ENCODE measurements around the gene LTO1.
A peak's percentile ranks its signal among the peaks of the same experiment; 100 is the strongest.

Gene LTO1

GRCh38 chr11:69674886-69675714 is at the start of gene LTO1:
LTO1 (minus strand) TSS chr11:69675353; CDS start chr11:69675239, 114 bp downstream.
- H3K27ac ChIP-seq (ENCODE audit: low read depth, low read length): peak within 1 kb of the TSS; percentile 82; the same call in 1 of the 2 replicates
- no peaks in the 10 kb centered on the region for H3K27me3 ChIP-seq (ENCODE audit: control insufficient read depth, insufficient read depth, low read length)
- no peaks in the 10 kb centered on the region for H3K9me3 ChIP-seq (ENCODE audit: control insufficient read depth, insufficient read depth, low read depth, low read length)
- H3K9ac ChIP-seq (ENCODE audit: low read length): peak within 1 kb of the TSS; percentile 91
- peaks cover 23% of the 10 kb centered on the region for H3K36me3 ChIP-seq (ENCODE audit: control insufficient read depth, insufficient read depth, low read length)
- H3K4me3 ChIP-seq (ENCODE audit: low read depth, low read length): peak within 1 kb of the TSS; percentile 97
- peaks cover 8% of the 10 kb centered on the region for H3K4me1 ChIP-seq (ENCODE audit: control insufficient read depth, insufficient read depth, low read length)

GRCh38 chr11:69721745-69722144 is 46.6 kb upstream of the LTO1 start:
- H3K9me3 ChIP-seq (ENCODE audit: control insufficient read depth, insufficient read depth, low read depth, low read length): no peaks in the 10 kb centered on the region
- no peaks in the 10 kb centered on the region for H3K36me3 ChIP-seq (ENCODE audit: control insufficient read depth, insufficient read depth, low read length)
- no peak overlapping the region for H3K4me3 ChIP-seq (ENCODE audit: low read depth, low read length)
- H3K4me1 ChIP-seq (ENCODE audit: control insufficient read depth, insufficient read depth, low read length): peaks cover 17% of the 10 kb centered on the region; the same call in 1 of the 2 replicates
- peaks cover 38% of the 10 kb centered on the region for H3K27me3 ChIP-seq (ENCODE audit: control insufficient read depth, insufficient read depth, low read length)
- no peak overlapping the region for H3K9ac ChIP-seq (ENCODE audit: low read length)
- H3K27ac ChIP-seq (ENCODE audit: low read depth, low read length): no peak overlapping the region

- no peak overlapping the region for H3K27ac ChIP-seq (ENCODE audit: low read depth, low read length)
- H3K27me3 ChIP-seq (ENCODE audit: control insufficient read depth, insufficient read depth, low read length): peaks cover 38% of the 10 kb centered on the region
- H3K4me3 ChIP-seq (ENCODE audit: low read depth, low read length): no peak overlapping the region
- peaks cover 13% of the 10 kb centered on the region; the same call in 1 of the 2 replicates for H3K4me1 ChIP-seq (ENCODE audit: control insufficient read depth, insufficient read depth, low read length)
- no peak overlapping the region for H3K9ac ChIP-seq (ENCODE audit: low read length)
- no peaks in the 10 kb centered on the region for H3K36me3 ChIP-seq (ENCODE audit: control insufficient read depth, insufficient read depth, low read length)
- H3K9me3 ChIP-seq (ENCODE audit: control insufficient read depth, insufficient read depth, low read depth, low read length): no peaks in the 10 kb centered on the region
Observed at GRCh38 chr11:69721106-69721505, 46.0 kb upstream of the LTO1 start.

- H3K27ac ChIP-seq (ENCODE audit: low read depth, low read length): no peak overlapping the region
- H3K27me3 ChIP-seq (ENCODE audit: control insufficient read depth, insufficient read depth, low read length): peaks cover 38% of the 10 kb centered on the region
- no peaks in the 10 kb centered on the region for H3K9me3 ChIP-seq (ENCODE audit: control insufficient read depth, insufficient read depth, low read depth, low read length)
- H3K36me3 ChIP-seq (ENCODE audit: control insufficient read depth, insufficient read depth, low read length): no peaks in the 10 kb centered on the region
- H3K9ac ChIP-seq (ENCODE audit: low read length): no peak overlapping the region
- H3K4me1 ChIP-seq (ENCODE audit: control insufficient read depth, insufficient read depth, low read length): peaks cover 9% of the 10 kb centered on the region; the same call in 1 of the 2 replicates
- H3K4me3 ChIP-seq (ENCODE audit: low read depth, low read length): no peak overlapping the region
Observed at GRCh38 chr11:69718912-69719311, 43.8 kb upstream of the LTO1 start.

- H3K4me1 ChIP-seq (ENCODE audit: control insufficient read depth, insufficient read depth, low read length): peaks cover 9% of the 10 kb centered on the region; the same call in 1 of the 2 replicates
- H3K9ac ChIP-seq (ENCODE audit: low read length): no peak overlapping the region
- H3K27ac ChIP-seq (ENCODE audit: low read depth, low read length): no peak overlapping the region
- H3K27me3 ChIP-seq (ENCODE audit: control insufficient read depth, insufficient read depth, low read length): peaks cover 38% of the 10 kb centered on the region
- no peaks in the 10 kb centered on the region for H3K36me3 ChIP-seq (ENCODE audit: control insufficient read depth, insufficient read depth, low read length)
- no peaks in the 10 kb centered on the region for H3K9me3 ChIP-seq (ENCODE audit: control insufficient read depth, insufficient read depth, low read depth, low read length)
- H3K4me3 ChIP-seq (ENCODE audit: low read depth, low read length): no peak overlapping the region
Observed at GRCh38 chr11:69718147-69718546, 43.0 kb upstream of the LTO1 start.

GRCh38 chr11:69716891-69717747 is 42.0 kb upstream of the LTO1 start:
- Histone ChIP-seq H3K4me3 (ENCODE audit: low read depth, low read length) (no peak overlapping the region), H3K27me3 (ENCODE audit: control insufficient read depth, insufficient read depth, low read length) (peaks cover 38% of the 10 kb centered on the region), H3K27ac (ENCODE audit: low read depth, low read length) (no peak overlapping the region), H3K4me1 (ENCODE audit: control insufficient read depth, insufficient read depth, low read length) (peaks cover 13% of the 10 kb centered on the region; the same call in 1 of the 2 replicates), H3K9me3 (ENCODE audit: control insufficient read depth, insufficient read depth, low read depth, low read length) (no peaks in the 10 kb centered on the region), H3K36me3 (ENCODE audit: control insufficient read depth, insufficient read depth, low read length) (no peaks in the 10 kb centered on the region), H3K9ac (ENCODE audit: low read length) (no peak overlapping the region)

- Histone ChIP-seq H3K27me3 (ENCODE audit: control insufficient read depth, insufficient read depth, low read length) (peaks cover 31% of the 10 kb centered on the region), H3K36me3 (ENCODE audit: control insufficient read depth, insufficient read depth, low read length) (no peaks in the 10 kb centered on the region), H3K9ac (ENCODE audit: low read length) (no peak overlapping the region), H3K4me3 (ENCODE audit: low read depth, low read length) (no peak overlapping the region), H3K27ac (ENCODE audit: low read depth, low read length) (no peak overlapping the region), H3K4me1 (ENCODE audit: control insufficient read depth, insufficient read depth, low read length) (peaks cover 13% of the 10 kb centered on the region; the same call in 1 of the 2 replicates), H3K9me3 (ENCODE audit: control insufficient read depth, insufficient read depth, low read depth, low read length) (no peaks in the 10 kb centered on the region)
Observed at GRCh38 chr11:69716099-69716498, 40.9 kb upstream of the LTO1 start.

- Histone ChIP-seq H3K9me3 (ENCODE audit: control insufficient read depth, insufficient read depth, low read depth, low read length) (no peaks in the 10 kb centered on the region), H3K4me1 (ENCODE audit: control insufficient read depth, insufficient read depth, low read length) (peaks cover 9% of the 10 kb centered on the region; the same call in 1 of the 2 replicates), H3K27me3 (ENCODE audit: control insufficient read depth, insufficient read depth, low read length) (peaks cover 27% of the 10 kb centered on the region), H3K36me3 (ENCODE audit: control insufficient read depth, insufficient read depth, low read length) (no peaks in the 10 kb centered on the region), H3K4me3 (ENCODE audit: low read depth, low read length) (no peak overlapping the region), H3K9ac (ENCODE audit: low read length) (no peak overlapping the region), H3K27ac (ENCODE audit: low read depth, low read length) (no peak overlapping the region)
Observed at GRCh38 chr11:69715446-69715845, 40.3 kb upstream of the LTO1 start.

GRCh38 chr11:69711822-69712801 is 37.0 kb upstream of the LTO1 start:
- Histone ChIP-seq H3K9me3 (ENCODE audit: control insufficient read depth, insufficient read depth, low read depth, low read length) (no peaks in the 10 kb centered on the region), H3K4me3 (ENCODE audit: low read depth, low read length) (no peak overlapping the region), H3K9ac (ENCODE audit: low read length) (no peak overlapping the region), H3K4me1 (ENCODE audit: control insufficient read depth, insufficient read depth, low read length) (peaks cover 25% of the 10 kb centered on the region), H3K36me3 (ENCODE audit: control insufficient read depth, insufficient read depth, low read length) (no peaks in the 10 kb centered on the region), H3K27me3 (ENCODE audit: control insufficient read depth, insufficient read depth, low read length) (peaks cover 3% of the 10 kb centered on the region; the same call in 1 of the 2 replicates), H3K27ac (ENCODE audit: low read depth, low read length) (no peak overlapping the region)

- Histone ChIP-seq H3K27me3 (ENCODE audit: control insufficient read depth, insufficient read depth, low read length) (peaks cover 20% of the 10 kb centered on the region), H3K9me3 (ENCODE audit: control insufficient read depth, insufficient read depth, low read depth, low read length) (no peaks in the 10 kb centered on the region), H3K4me1 (ENCODE audit: control insufficient read depth, insufficient read depth, low read length) (peaks cover 45% of the 10 kb centered on the region), H3K36me3 (ENCODE audit: control insufficient read depth, insufficient read depth, low read length) (no peaks in the 10 kb centered on the region), H3K4me3 (ENCODE audit: low read depth, low read length) (no peak overlapping the region), H3K27ac (ENCODE audit: low read depth, low read length) (no peak overlapping the region), H3K9ac (ENCODE audit: low read length) (no peak overlapping the region)
Observed at GRCh38 chr11:69708736-69709401, 33.7 kb upstream of the LTO1 start.

All from HUES6 (cell line).